H9 (cell line): Measurements from ENCODE around the gene ZBTB17. TPM values are rescaled to one million over a fixed set of nuclear protein-coding genes. Genes with fewer than 3 reads are reported as not detected.

Experiments used
- DNase-seq: peaks from one replicate; pipeline ENCODE4 v3.0.0-alpha.2; 2017
- H2AFZ ChIP-seq: one replicate; pipeline ENCODE4 v1.6.1; 2013; ENCODE audit warnings: mild to moderate bottlenecking, low read length, control low read depth, moderate library complexity
- H2AK5ac ChIP-seq: 2 replicates; pipeline ENCODE4 v1.6.1; 2013; ENCODE audit warnings: low read length, control low read depth, mixed read lengths; ENCODE audit not compliant: insufficient read length
- H2BK120ac ChIP-seq: one replicate; pipeline ENCODE4 v1.6.1; 2013; ENCODE audit warnings: low read depth, mild to moderate bottlenecking, low read length, control low read depth, inconsistent platforms; ENCODE audit not compliant: poor library complexity, severe bottlenecking
- H2BK12ac ChIP-seq: 2 replicates; pipeline ENCODE4 v1.6.1; 2013; ENCODE audit warnings: low read length, control low read depth, mixed read lengths, low read depth; ENCODE audit not compliant: insufficient read length
- H2BK15ac ChIP-seq: 2 replicates; pipeline ENCODE4 v1.6.1; 2013; ENCODE audit warnings: low read depth, low read length, control low read depth
- H2BK20ac ChIP-seq: one replicate; pipeline ENCODE4 v1.6.1; 2013; ENCODE audit warnings: low read depth, mild to moderate bottlenecking, low read length, control low read depth, inconsistent platforms; ENCODE audit not compliant: poor library complexity, severe bottlenecking
- H2BK5ac ChIP-seq: 2 replicates; pipeline ENCODE4 v1.6.1; 2013; ENCODE audit warnings: low read length, control low read depth, mixed read lengths; ENCODE audit not compliant: insufficient read length
- H3K14ac ChIP-seq: 2 replicates; pipeline ENCODE4 v1.6.1; 2013; ENCODE audit warnings: low read length, control low read depth; ENCODE audit not compliant: insufficient read depth
- H3K18ac ChIP-seq: 2 replicates; pipeline ENCODE4 v1.6.1; 2013; ENCODE audit warnings: low read depth, mild to moderate bottlenecking, mixed read lengths, low read length, control low read depth; ENCODE audit not compliant: insufficient read length
- H3K23ac ChIP-seq: 2 replicates; pipeline ENCODE4 v1.6.1; 2013; ENCODE audit warnings: low read length, control low read depth, mixed read lengths, low read depth; ENCODE audit not compliant: insufficient read length
- H3K23me2 ChIP-seq: 2 replicates; pipeline ENCODE4 v1.6.1; 2013; ENCODE audit warnings: low read depth, mild to moderate bottlenecking, mixed read lengths, low read length, control low read depth; ENCODE audit not compliant: insufficient read length, poor library complexity, severe bottlenecking
- H3K27ac ChIP-seq: 2 replicates; pipeline ENCODE4 v1.5.1; 2013; ENCODE audit warnings: low read length, control low read depth, mixed read lengths, low read depth; ENCODE audit not compliant: insufficient read length
- H3K27me3 ChIP-seq: 2 replicates; pipeline ENCODE4 v1.6.1; 2013; ENCODE audit warnings: low read length, control low read depth, inconsistent platforms; ENCODE audit not compliant: insufficient read depth
- H3K4ac ChIP-seq: 2 replicates; pipeline ENCODE4 v1.6.1; 2013; ENCODE audit warnings: low read depth, mild to moderate bottlenecking, control low read depth, inconsistent platforms, low read length, moderate library complexity
- H3K4me1 ChIP-seq: 2 replicates; pipeline ENCODE4 v1.6.1; 2013; ENCODE audit warnings: low read length, control low read depth, inconsistent platforms; ENCODE audit not compliant: insufficient read depth
- H3K4me2 ChIP-seq: 2 replicates; pipeline ENCODE4 v1.6.1; 2013; ENCODE audit warnings: low read length, control low read depth, mixed read lengths; ENCODE audit not compliant: insufficient read length, insufficient read depth
- H3K56ac ChIP-seq: 2 replicates; pipeline ENCODE4 v1.6.1; 2013; ENCODE audit warnings: low read depth, mild to moderate bottlenecking, mixed read lengths, low read length, control low read depth; ENCODE audit not compliant: insufficient read length
- H3K79me1 ChIP-seq: 2 replicates; pipeline ENCODE4 v1.6.1; 2013; ENCODE audit warnings: low read depth, mild to moderate bottlenecking, moderate library complexity, low read length, control low read depth, inconsistent platforms; ENCODE audit not compliant: insufficient read depth, poor library complexity, severe bottlenecking
- H3K79me2 ChIP-seq: 2 replicates; pipeline ENCODE4 v1.6.1; 2013; ENCODE audit warnings: low read length, control low read depth, inconsistent platforms; ENCODE audit not compliant: insufficient read depth
- H3K9ac ChIP-seq: 2 replicates; pipeline ENCODE4 v1.6.1; 2013; ENCODE audit warnings: low read length, control low read depth, mixed read lengths; ENCODE audit not compliant: insufficient read length; ENCODE audit errors: extremely low read depth
- H3K9me3 ChIP-seq: one replicate; pipeline ENCODE4 v1.6.1; 2013; ENCODE audit warnings: low read depth, low read length, inconsistent platforms; ENCODE audit not compliant: control insufficient read depth
- H3T11ph ChIP-seq: one replicate; pipeline ENCODE4 v1.6.1; 2013; ENCODE audit warnings: mild to moderate bottlenecking, low read length, control low read depth, inconsistent platforms
- H4K20me1 ChIP-seq: one replicate; pipeline ENCODE4 v1.6.1; 2013; ENCODE audit not compliant: control insufficient read depth, insufficient read length, insufficient read depth
- H4K5ac ChIP-seq: 2 replicates; pipeline ENCODE4 v1.6.1; 2013; ENCODE audit warnings: low read depth, mild to moderate bottlenecking, mixed read lengths, low read length, control low read depth; ENCODE audit not compliant: insufficient read length
- H4K8ac ChIP-seq: replicated peaks from 2 replicates; pipeline ENCODE4 v1.6.1; 2013; ENCODE audit warnings: low read length, control low read depth, mixed read lengths, low read depth; ENCODE audit not compliant: insufficient read length
- H4K91ac ChIP-seq: 2 replicates; pipeline ENCODE4 v1.6.1; 2013; ENCODE audit warnings: low read depth, mild to moderate bottlenecking, moderate library complexity, mixed read lengths, low read length, control low read depth; ENCODE audit not compliant: insufficient read length
- H3K27ac Mint-ChIP-seq, 3 experiments: 2 replicates in 2 of 3; 3 replicates in 1 of 3; pipeline ENCODE4 v1.8.0; 2020 to 2021; ENCODE audit warnings: mixed read lengths in 3 of 3, mild to moderate bottlenecking in 1 of 3, moderate library complexity in 1 of 3
- H3K27me3 Mint-ChIP-seq: 2 replicates; pipeline ENCODE4 v1.8.0; 2021; ENCODE audit warnings: low read depth, mild to moderate bottlenecking, moderate library complexity, mixed read lengths
- H3K36me3 Mint-ChIP-seq, 3 experiments: 2 replicates in 2 of 3; 3 replicates in 1 of 3; pipeline ENCODE4 v1.8.0; 2020 to 2021; ENCODE audit warnings: low read depth in 3 of 3, mixed read lengths in 3 of 3; ENCODE audit not compliant: insufficient read depth in 1 of 3
- H3K4me1 Mint-ChIP-seq, 2 experiments: 2 replicates each; pipeline ENCODE4 v1.8.0; 2020; ENCODE audit warnings: mixed read lengths in 2 of 2
- H3K4me3 Mint-ChIP-seq, 2 experiments: 2 replicates in 1 of 2; 3 replicates in 1 of 2; pipeline ENCODE4 v1.8.0; 2020 to 2021; ENCODE audit warnings: mild to moderate bottlenecking in 2 of 2, mixed read lengths in 2 of 2, moderate library complexity in 1 of 2
- H3K9me3 Mint-ChIP-seq, 2 experiments: 2 replicates in 1 of 2; 3 replicates in 1 of 2; pipeline ENCODE4 v1.8.0; 2020; ENCODE audit warnings: mild to moderate bottlenecking in 2 of 2, mixed read lengths in 2 of 2, moderate library complexity in 1 of 2
- WGBS: extraction: QIAGEN DNeasy Blood & Tissue Kit; methylation state at CpG from one replicate; pipeline ENCODE4 v1.1.7; 2013; ENCODE audit warnings: missing lambda C conversion rate, low lambda C conversion rate, mixed read lengths; ENCODE audit not compliant: insufficient read length; ENCODE audit errors: extremely low coverage; 5-methylcytosine and 5-hydroxymethylcytosine counted together
- total RNA-seq: library from RNA; stranded (reverse); gene quantifications from 2 replicates; pipeline ENCODE4 v1.2.1, GENCODE V29; 2021
- TF ChIP-seq, protein P1 (sequence below): fragments of 200-600 bp; sonication (generic); conservative IDR thresholded peaks from 3 replicates; pipeline ENCODE4 v1.8.0; 2021; ENCODE audit warnings: antibody characterized with exemption, mild to moderate bottlenecking

ZBTB17 gene
- total RNA-seq, 1 experiment from 2014 or later, result 16.5 TPM

DNA sequence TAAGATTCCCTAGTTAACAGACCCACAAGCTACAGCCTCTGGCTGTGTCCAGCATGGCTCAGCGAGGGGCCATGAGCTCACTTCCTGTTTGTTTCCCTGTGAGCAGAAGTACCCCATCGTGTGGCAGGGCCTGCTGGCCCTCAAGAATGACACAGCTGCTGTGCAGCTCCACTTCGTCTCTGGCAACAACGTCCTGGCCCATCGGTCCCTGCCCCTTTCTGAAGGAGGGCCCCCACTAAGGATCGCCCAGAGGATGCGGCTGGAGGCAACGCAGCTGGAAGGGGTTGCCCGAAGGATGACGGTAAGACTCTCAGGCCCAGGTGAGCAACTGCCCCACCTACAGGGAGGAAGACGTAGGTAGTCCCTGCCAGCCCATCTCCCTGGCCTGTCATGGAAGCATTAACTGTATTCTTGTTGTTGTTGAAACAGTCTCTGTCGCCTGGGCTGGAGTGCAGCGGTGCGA, 38.2 kb downstream of the ZBTB17 start:
- no peaks in the 10 kb centered on the region for H3K79me1 ChIP-seq
- H4K8ac ChIP-seq, result no peak overlapping the region
- no peak overlapping the region for H3K9ac ChIP-seq
- no peak overlapping the region for H3K4ac ChIP-seq
- H3K56ac ChIP-seq, result no peak overlapping the region
- Mint-ChIP-seq H3K4me1 (peaks cover 5 to 6% of the 10 kb centered on the region in 2 experiments), H3K27ac (peak overlapping the region; percentile 91 to 97 (median 96); a peak in 6 of 7 replicates), H3K27me3 (no peaks in the 10 kb centered on the region), H3K4me3 (no peak overlapping the region), H3K9me3 (no peaks in the 10 kb centered on the region), H3K36me3 (peaks cover 47 to 81% (median 75%) of the 10 kb centered on the region in 3 experiments)
- H4K20me1 ChIP-seq, result no peaks in the 10 kb centered on the region
- H2BK12ac ChIP-seq, result no peak overlapping the region
- H3K14ac ChIP-seq, result no peak overlapping the region
- no peaks in the 10 kb centered on the region for H3K23me2 ChIP-seq
- TF ChIP-seq, protein P1, sequence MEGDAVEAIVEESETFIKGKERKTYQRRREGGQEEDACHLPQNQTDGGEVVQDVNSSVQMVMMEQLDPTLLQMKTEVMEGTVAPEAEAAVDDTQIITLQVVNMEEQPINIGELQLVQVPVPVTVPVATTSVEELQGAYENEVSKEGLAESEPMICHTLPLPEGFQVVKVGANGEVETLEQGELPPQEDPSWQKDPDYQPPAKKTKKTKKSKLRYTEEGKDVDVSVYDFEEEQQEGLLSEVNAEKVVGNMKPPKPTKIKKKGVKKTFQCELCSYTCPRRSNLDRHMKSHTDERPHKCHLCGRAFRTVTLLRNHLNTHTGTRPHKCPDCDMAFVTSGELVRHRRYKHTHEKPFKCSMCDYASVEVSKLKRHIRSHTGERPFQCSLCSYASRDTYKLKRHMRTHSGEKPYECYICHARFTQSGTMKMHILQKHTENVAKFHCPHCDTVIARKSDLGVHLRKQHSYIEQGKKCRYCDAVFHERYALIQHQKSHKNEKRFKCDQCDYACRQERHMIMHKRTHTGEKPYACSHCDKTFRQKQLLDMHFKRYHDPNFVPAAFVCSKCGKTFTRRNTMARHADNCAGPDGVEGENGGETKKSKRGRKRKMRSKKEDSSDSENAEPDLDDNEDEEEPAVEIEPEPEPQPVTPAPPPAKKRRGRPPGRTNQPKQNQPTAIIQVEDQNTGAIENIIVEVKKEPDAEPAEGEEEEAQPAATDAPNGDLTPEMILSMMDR, result peak; percentile 59
- H3K4me1 ChIP-seq, result no peaks in the 10 kb centered on the region
- no peak overlapping the region for H3K23ac ChIP-seq
- H4K91ac ChIP-seq, result no peak overlapping the region
- no peaks in the 10 kb centered on the region for H3K27me3 ChIP-seq
- no peak overlapping the region for H2BK5ac ChIP-seq
- no peak overlapping the region for H2AK5ac ChIP-seq
- H3K27ac ChIP-seq, result no peak overlapping the region
- no peaks in the 10 kb centered on the region for H3K9me3 ChIP-seq
- H3K79me2 ChIP-seq, result no peaks in the 10 kb centered on the region
- H3T11ph ChIP-seq, result no peak overlapping the region
- no peak overlapping the region for H4K5ac ChIP-seq
- no CpG with 5 or more reads among the region's 14 CpGs for WGBS
- DNase-seq, result no peak
- no peak overlapping the region for H3K18ac ChIP-seq
- H3K4me2 ChIP-seq, result no peak overlapping the region
- H2BK120ac ChIP-seq, result no peak overlapping the region
- no peak overlapping the region for H2AFZ ChIP-seq
- H2BK20ac ChIP-seq, result no peak overlapping the region
- H2BK15ac ChIP-seq, result no peak overlapping the region
